Peyer's patch (tissue), 4 donors: ENCODE results near the gene KRTAP9-6. TPM values are rescaled to one million over a fixed set of nuclear protein-coding genes. Genes with fewer than 3 reads are reported as not detected.
"Not testable (repeated sequence)": the region's sequence is repeated elsewhere in the genome, so short reads cannot be mapped to it uniquely, and the experiment has no call there.

Source experiments
- DNase-seq, 3 donors: peaks; one replicate each; pipeline ENCODE4 v3.0.0-alpha.2; 2017 to 2019
- H3K27ac ChIP-seq, 4 donors: fragments of 200-600 bp; sonication (generic); one replicate each; pipeline ENCODE4 v1.5.1; 2016 to 2019
- H3K27me3 ChIP-seq, 2 donors: fragments of 200-600 bp; sonication (generic); one replicate each; pipeline ENCODE4 v1.5.1; 2019
- H3K36me3 ChIP-seq, 3 donors: fragments of 200-600 bp; sonication (generic); one replicate each; pipeline ENCODE4 v1.5.1; 2016 to 2019
- H3K4me1 ChIP-seq, 4 donors: fragments of 200-600 bp; sonication (generic); one replicate each; pipeline ENCODE4 v1.5.1; 2016 to 2019
- H3K4me3 ChIP-seq, 4 donors: fragments of 200-600 bp; sonication (generic); 1 replicate in 3 of 4; 2 replicates in 1 of 4; pipeline ENCODE4 v1.5.1; 2016 to 2019; ENCODE audit warnings: mild to moderate bottlenecking in 1 of 4
- H3K9me3 ChIP-seq, 4 donors: fragments of 200-600 bp; sonication (generic); one replicate each; pipeline ENCODE4 v1.5.1; 2016 to 2019; ENCODE audit warnings: mild to moderate bottlenecking in 1 of 4
- POLR2A ChIP-seq, 2 donors: fragments of 450-650 bp; IDR thresholded peaks; one replicate each; pipeline ENCODE4 v1.5.1; 2017; ENCODE audit warnings: antibody characterized with exemption in 2 of 2, mild to moderate bottlenecking in 2 of 2, moderate library complexity in 2 of 2
- total RNA-seq, 4 donors: library from RNA; depleted of rRNA; stranded (reverse); fragments of >200 nt; gene quantifications; one replicate each; pipeline ENCODE4 v1.1.0, GENCODE V29; 2016
- TF ChIP-seq, protein P1 (sequence below), 6 experiments: fragments of 450-650 bp in 4 of 6; fragments of 200-600 bp in 2 of 6; sonication (generic) in 1 of 6; IDR thresholded peaks; one replicate each; pipeline ENCODE4 v1.5.1; 2017 to 2019; ENCODE audit warnings: antibody characterized with exemption in 6 of 6, mild to moderate bottlenecking in 3 of 6, moderate library complexity in 1 of 6

The KRTAP9-6 gene
- total RNA-seq, 4 donors from 2014 or later = not detected

DNA sequence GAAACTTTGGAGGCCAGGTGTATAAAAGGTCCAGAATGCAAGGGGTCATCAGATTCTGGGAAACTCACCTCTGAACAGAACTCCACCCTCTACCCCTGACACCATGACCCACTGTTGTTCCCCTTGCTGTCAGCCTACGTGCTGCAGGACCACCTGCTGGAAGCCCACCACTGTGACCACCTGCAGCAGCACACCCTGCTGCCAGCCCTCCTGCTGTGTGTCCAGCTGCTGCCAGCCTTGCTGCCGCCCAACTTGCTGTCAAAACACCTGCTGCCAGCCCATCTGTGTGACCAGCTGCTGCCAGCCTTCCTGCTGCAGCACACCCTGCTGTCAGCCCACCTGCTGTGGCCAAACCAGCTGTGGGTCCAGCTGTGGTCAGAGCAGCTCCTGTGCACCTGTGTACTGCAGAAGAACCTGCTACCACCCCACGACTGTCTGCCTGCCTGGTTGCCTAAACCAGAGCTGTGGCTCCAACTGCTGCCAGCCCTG lies 27.2 kb upstream of the KRTAP9-6 start, which contains the start of gene KRTAP9-8:
KRTAP9-8 (plus strand) TSS at position 51 of the 489 bp plus-strand sequence; CDS start at position 104, 53 bp downstream.
- not testable (repeated sequence) for H3K4me1 ChIP-seq, H3K27me3 ChIP-seq, H3K9me3 ChIP-seq, H3K4me3 ChIP-seq, H3K36me3 ChIP-seq, H3K27ac ChIP-seq, DNase-seq

DNA sequence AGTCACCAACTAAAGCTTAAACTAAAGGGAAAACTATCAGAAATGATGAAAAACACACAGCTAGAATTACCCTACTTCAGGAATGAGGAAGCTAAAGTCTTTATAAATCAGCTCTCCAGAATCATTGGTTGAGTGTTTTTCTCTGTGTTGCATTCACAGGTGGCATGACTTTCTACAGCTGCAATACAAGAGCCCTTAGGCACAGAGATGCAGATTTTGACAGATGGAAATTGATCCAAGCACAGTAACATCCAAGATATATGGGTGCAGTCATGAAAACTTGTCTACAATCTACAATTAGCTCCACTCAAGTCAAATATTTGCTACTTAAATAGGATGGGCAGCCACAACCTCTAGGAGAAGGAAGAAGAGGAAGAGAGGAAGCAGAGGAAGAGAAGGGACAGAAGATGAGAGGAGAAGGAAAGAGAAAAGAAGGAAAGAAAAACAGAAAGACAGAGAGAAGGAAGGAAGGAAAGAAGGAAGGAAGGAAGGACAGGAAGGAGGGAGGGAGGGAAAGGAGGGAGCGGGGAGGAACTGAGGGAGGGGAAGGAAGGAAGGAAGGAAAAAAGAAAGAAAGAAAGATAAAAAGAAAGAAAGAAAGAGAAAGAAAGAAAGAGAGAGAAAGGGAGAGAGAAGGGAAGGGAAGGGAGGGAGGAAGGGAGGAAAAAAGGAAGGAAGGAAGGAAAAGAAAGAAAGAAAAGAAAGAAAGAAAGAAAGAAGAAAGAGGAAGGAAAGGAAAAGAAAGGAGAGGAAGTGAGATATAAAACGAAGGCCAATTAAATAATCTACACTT lies 18.0 kb upstream of the KRTAP9-6 start:
- not testable (repeated sequence) for H3K27ac ChIP-seq, H3K36me3 ChIP-seq, H3K27me3 ChIP-seq, H3K9me3 ChIP-seq, H3K4me3 ChIP-seq, H3K4me1 ChIP-seq, DNase-seq

DNA sequence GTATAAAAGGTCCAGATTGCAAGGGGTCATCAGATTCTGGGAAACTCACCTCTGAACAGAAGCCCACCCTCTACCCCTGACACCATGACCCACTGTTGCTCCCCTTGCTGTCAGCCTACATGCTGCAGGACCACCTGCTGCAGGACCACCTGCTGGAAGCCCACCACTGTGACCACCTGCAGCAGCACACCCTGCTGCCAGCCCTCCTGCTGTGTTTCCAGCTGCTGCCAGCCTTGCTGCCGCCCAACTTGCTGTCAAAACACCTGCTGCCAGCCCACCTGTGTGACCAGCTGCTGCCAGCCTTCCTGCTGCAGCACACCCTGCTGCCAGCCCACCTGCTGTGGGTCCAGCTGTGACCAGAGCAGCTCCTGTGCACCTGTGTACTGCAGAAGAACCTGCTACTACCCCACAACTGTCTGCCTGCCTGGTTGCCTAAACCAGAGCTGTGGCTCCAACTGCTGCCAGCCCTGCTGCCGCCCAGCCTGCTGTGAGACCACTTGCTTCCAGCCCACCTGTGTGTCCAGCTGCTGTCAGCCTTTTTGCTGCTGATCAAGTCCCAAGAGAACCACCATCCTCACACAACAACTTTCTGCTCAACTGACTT lies 15.4 kb upstream of the KRTAP9-6 start, which contains the start of gene KRTAP9-4:
KRTAP9-4 (plus strand) TSS at position 51 of the 604 bp plus-strand sequence; CDS start at position 85, 34 bp downstream.
- H3K4me3 ChIP-seq, DNase-seq, H3K27me3 ChIP-seq, H3K27ac ChIP-seq, H3K9me3 ChIP-seq, H3K4me1 ChIP-seq, H3K36me3 ChIP-seq: not testable (repeated sequence)

DNA sequence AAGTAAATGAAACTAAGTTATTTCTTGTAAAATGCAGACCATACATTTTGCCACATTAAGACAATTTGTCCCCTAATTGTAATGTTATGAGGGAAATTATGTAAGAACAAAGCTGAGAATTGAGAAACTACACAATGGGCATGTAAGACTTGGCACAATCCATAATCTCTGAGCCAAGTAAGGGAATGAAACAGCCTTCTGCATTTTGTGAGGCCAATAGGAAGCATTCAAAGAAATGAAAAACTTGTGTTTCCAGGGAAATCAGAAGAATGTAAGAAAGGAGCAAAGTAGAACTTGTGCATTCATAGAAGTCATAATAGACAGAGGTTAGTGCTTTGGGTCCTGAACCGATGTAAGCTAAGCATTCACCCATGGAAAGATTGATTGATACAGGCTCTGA lies 13.9 kb upstream of the KRTAP9-6 start:
- H3K9me3 ChIP-seq = no peaks in the 10 kb centered on the region
- H3K4me3 ChIP-seq = no peak overlapping the region
- TF ChIP-seq, protein P1, sequence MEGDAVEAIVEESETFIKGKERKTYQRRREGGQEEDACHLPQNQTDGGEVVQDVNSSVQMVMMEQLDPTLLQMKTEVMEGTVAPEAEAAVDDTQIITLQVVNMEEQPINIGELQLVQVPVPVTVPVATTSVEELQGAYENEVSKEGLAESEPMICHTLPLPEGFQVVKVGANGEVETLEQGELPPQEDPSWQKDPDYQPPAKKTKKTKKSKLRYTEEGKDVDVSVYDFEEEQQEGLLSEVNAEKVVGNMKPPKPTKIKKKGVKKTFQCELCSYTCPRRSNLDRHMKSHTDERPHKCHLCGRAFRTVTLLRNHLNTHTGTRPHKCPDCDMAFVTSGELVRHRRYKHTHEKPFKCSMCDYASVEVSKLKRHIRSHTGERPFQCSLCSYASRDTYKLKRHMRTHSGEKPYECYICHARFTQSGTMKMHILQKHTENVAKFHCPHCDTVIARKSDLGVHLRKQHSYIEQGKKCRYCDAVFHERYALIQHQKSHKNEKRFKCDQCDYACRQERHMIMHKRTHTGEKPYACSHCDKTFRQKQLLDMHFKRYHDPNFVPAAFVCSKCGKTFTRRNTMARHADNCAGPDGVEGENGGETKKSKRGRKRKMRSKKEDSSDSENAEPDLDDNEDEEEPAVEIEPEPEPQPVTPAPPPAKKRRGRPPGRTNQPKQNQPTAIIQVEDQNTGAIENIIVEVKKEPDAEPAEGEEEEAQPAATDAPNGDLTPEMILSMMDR (IDR thresholded peaks at IDR 0.05) = no peak
- TF ChIP-seq POLR2A (IDR thresholded peaks at IDR 0.05) = no peak
- no peak overlapping the region for H3K27ac ChIP-seq
- no peaks in the 10 kb centered on the region for H3K4me1 ChIP-seq
- no peak for DNase-seq
- no peaks in the 10 kb centered on the region for H3K27me3 ChIP-seq
- no peaks in the 10 kb centered on the region for H3K36me3 ChIP-seq

DNA sequence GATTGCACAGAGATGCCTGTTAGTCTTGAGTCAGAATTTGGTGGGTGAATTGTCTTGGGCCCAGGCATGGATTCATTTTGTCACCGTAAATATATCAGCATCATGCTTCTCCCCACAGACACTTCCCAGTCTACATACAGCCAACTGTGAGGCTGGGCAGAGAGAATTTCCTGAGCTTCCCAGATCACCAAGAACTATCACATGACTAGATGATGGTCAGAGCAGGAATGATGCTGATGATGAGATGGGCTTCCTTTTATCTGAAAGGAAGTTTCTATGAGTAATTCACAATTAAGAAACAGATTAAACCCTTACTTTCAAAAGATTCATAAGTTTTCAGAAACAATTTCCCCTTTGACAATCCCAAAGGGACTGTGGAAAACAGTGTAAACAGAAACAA lies 10.3 kb upstream of the KRTAP9-6 start:
- DNase-seq = no peak
- H3K27ac ChIP-seq = no peak overlapping the region

DNA sequence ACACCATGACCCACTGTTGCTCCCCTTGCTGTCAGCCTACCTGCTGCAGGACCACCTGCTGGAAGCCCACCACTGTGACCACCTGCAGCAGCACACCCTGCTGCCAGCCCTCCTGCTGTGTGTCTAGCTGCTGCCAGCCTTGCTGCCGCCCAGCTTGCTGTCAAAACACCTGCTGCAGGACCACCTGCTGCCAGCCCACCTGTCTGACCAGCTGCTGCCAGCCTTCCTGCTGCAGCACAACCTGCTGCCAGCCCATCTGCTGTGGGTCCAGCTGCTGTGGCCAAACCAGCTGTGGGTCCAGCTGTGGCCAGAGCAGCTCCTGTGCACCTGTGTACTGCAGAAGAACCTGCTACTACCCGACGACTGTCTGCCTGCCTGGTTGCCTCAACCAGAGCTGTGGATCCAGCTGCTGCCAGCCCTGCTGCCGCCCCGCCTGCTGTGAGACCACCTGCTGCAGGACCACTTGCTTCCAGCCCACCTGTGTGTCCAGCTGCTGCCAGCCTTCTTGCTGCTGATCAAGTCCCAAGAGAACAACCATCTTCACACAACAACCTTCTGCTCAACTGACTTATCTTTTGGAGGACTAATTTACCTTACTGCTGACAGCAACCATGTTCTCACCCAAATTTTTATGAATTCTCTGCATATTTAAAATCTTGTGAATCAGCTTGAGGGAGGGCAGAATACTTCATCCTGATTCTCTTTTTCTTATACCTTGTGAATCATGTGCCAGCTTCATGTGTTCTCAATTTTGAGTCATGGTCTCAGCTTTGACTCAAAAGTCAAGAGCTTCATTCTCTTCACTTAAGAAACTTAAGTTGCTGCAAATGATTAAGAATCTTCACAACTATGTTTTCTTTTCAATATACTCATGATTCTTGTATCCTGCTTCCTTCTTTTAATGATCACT lies 9.5 kb upstream of the KRTAP9-6 start, which contains the start of gene KRTAP9-9:
KRTAP9-9 (plus strand) TSS at position 4 of the 910 bp plus-strand sequence.
- H3K27me3 ChIP-seq, H3K4me3 ChIP-seq, H3K9me3 ChIP-seq, H3K4me1 ChIP-seq, H3K27ac ChIP-seq, H3K36me3 ChIP-seq, DNase-seq: not testable (repeated sequence)

More for the DNA sequence above, 10.3 kb upstream of the KRTAP9-6 start:
- H3K36me3 ChIP-seq = no peaks in the 10 kb centered on the region
- H3K4me3 ChIP-seq = no peak overlapping the region
- H3K4me1 ChIP-seq = no peaks in the 10 kb centered on the region
- H3K9me3 ChIP-seq = no peaks in the 10 kb centered on the region
- TF ChIP-seq, protein P1 (IDR thresholded peaks at IDR 0.05) = no peak
- TF ChIP-seq POLR2A (IDR thresholded peaks at IDR 0.05) = no peak
- no peaks in the 10 kb centered on the region for H3K27me3 ChIP-seq

DNA sequence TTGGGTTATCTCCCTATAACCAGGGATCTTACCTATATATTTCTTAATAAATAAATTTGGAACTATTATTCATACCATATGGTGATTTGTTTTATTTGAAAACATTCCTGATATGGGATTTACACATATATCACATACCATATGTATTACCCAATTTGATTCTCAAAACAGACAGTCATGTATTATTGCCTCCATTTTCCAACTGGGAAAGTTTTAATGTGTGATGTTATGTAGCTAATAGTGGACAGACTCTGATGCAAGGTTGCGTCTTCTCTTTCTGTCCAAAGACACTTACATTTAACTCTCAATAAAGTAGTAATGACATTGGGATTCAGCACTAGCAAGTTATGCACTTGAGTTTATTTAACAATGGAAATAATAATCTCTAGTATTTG lies 8.9 kb upstream of the KRTAP9-6 start:
- no peak for TF ChIP-seq POLR2A (IDR thresholded peaks at IDR 0.05)
- TF ChIP-seq, protein P1 (IDR thresholded peaks at IDR 0.05) = no peak
- no peaks in the 10 kb centered on the region for H3K4me1 ChIP-seq
- H3K9me3 ChIP-seq = no peaks in the 10 kb centered on the region
- H3K36me3 ChIP-seq = no peaks in the 10 kb centered on the region
- DNase-seq = no peak
- H3K4me3 ChIP-seq = no peak overlapping the region
- H3K27me3 ChIP-seq = no peaks in the 10 kb centered on the region
- H3K27ac ChIP-seq = no peak overlapping the region
